HEK293T (cell line): ENCODE measurements around the gene ITPKA.

Experiments
- ARNT ChIP-seq: fragments of 450-650 bp; IDR thresholded peaks from 2 replicates; pipeline ENCODE4 v1.6.1; 2017; ENCODE audit warnings: mild to moderate bottlenecking
- BHLHE40 ChIP-seq: fragments of 450-650 bp; IDR thresholded peaks from 2 replicates; pipeline ENCODE4 v1.6.1; 2016; ENCODE audit warnings: mild to moderate bottlenecking, moderate library complexity, borderline replicate concordance
- CTBP1 ChIP-seq: fragments of 450-650 bp; IDR thresholded peaks from 2 replicates; pipeline ENCODE4 v1.6.1; 2016; ENCODE audit warnings: borderline replicate concordance
- ELF4 ChIP-seq: fragments of 450-650 bp; IDR thresholded peaks from 2 replicates; pipeline ENCODE4 v1.6.1; 2017; ENCODE audit warnings: antibody characterized with exemption
- FOXA1 ChIP-seq: fragments of 450-650 bp; IDR thresholded peaks from 2 replicates; pipeline ENCODE4 v1.6.1; 2016; ENCODE audit warnings: mild to moderate bottlenecking
- FOXK2 ChIP-seq: fragments of 450-650 bp; IDR thresholded peaks from 2 replicates; pipeline ENCODE4 v1.6.1; 2016; ENCODE audit warnings: mild to moderate bottlenecking
- HDGF ChIP-seq: fragments of 450-650 bp; IDR thresholded peaks from 2 replicates; pipeline ENCODE4 v1.6.1; 2017; ENCODE audit warnings: antibody characterized with exemption, borderline replicate concordance
- LEF1 ChIP-seq: fragments of 450-650 bp; IDR thresholded peaks from 2 replicates; pipeline ENCODE4 v1.6.1; 2017; ENCODE audit warnings: mild to moderate bottlenecking, borderline replicate concordance
- NFRKB ChIP-seq: fragments of 450-650 bp; IDR thresholded peaks from 2 replicates; pipeline ENCODE4 v1.6.1; 2016; ENCODE audit warnings: mild to moderate bottlenecking, moderate library complexity
- SP1 ChIP-seq: fragments of 450-650 bp; IDR thresholded peaks from 2 replicates; pipeline ENCODE4 v1.6.1; 2017
- SUZ12 ChIP-seq: fragments of 450-650 bp; IDR thresholded peaks from 2 replicates; pipeline ENCODE4 v1.6.1; 2016; ENCODE audit warnings: mild to moderate bottlenecking
- TARDBP ChIP-seq: fragments of 450-650 bp; IDR thresholded peaks from 2 replicates; pipeline ENCODE4 v1.6.1; 2016
- ZNF384 ChIP-seq: fragments of 450-650 bp; IDR thresholded peaks from 2 replicates; pipeline ENCODE4 v1.6.1; 2016
- TF ChIP-seq, protein P1 (sequence below): fragments of 450-650 bp; IDR thresholded peaks from 2 replicates; pipeline ENCODE4 v1.6.1; 2016

DNA sequence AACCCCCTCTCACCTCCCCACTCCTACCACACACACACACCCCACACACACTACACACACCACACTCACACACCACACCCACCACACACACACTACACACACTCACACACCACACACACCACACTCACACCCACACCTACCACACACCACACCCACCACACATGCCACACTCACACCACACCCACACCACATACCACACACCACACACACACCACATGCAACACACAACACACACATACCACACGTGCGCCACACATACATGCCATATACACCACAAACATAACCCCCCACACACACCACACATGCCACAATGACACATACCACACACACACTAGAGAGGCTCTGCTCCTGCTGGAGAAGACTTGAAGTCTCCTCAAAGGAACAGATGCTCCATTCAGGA is 5.9 kb upstream of the ITPKA start:
- TF ChIP-seq LEF1 (no peak), ARNT (no peak), SUZ12 (no peak), SP1 (no peak), ELF4 (no peak), NFRKB (no peak), HDGF (no peak), ZNF384 (no peak), FOXA1 (no peak), FOXK2 (no peak), TARDBP (no peak), CTBP1 (no peak), BHLHE40 (no peak)
- TF ChIP-seq, protein P1, sequence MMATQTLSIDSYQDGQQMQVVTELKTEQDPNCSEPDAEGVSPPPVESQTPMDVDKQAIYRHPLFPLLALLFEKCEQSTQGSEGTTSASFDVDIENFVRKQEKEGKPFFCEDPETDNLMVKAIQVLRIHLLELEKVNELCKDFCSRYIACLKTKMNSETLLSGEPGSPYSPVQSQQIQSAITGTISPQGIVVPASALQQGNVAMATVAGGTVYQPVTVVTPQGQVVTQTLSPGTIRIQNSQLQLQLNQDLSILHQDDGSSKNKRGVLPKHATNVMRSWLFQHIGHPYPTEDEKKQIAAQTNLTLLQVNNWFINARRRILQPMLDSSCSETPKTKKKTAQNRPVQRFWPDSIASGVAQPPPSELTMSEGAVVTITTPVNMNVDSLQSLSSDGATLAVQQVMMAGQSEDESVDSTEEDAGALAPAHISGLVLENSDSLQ = no peak
